T-helper 9 cell (primary cell): ENCODE measurements around the gene ADAM33.

Experiments
- DNase-seq: peaks from one replicate; pipeline ENCODE4 v3.0.0-alpha.2; 2020
- total RNA-seq, 2 donors: gene quantifications; one replicate each; lab custom pipeline; 2026; lab: John Stamatoyannopoulos, UW

The ADAM33 gene, protein sequence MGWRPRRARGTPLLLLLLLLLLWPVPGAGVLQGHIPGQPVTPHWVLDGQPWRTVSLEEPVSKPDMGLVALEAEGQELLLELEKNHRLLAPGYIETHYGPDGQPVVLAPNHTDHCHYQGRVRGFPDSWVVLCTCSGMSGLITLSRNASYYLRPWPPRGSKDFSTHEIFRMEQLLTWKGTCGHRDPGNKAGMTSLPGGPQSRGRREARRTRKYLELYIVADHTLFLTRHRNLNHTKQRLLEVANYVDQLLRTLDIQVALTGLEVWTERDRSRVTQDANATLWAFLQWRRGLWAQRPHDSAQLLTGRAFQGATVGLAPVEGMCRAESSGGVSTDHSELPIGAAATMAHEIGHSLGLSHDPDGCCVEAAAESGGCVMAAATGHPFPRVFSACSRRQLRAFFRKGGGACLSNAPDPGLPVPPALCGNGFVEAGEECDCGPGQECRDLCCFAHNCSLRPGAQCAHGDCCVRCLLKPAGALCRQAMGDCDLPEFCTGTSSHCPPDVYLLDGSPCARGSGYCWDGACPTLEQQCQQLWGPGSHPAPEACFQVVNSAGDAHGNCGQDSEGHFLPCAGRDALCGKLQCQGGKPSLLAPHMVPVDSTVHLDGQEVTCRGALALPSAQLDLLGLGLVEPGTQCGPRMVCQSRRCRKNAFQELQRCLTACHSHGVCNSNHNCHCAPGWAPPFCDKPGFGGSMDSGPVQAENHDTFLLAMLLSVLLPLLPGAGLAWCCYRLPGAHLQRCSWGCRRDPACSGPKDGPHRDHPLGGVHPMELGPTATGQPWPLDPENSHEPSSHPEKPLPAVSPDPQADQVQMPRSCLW
- total RNA-seq, result 0 to 0.07 reads per million in 2 donors

- no peak for DNase-seq
Measured at GRCh38 chr20:3681931-3682781, at the start of gene ADAM33. Gene ADAM33, minus strand, starts transcription at chr20:3682010. Its CDS starts 6 bp downstream, at chr20:3682004.

DNA sequence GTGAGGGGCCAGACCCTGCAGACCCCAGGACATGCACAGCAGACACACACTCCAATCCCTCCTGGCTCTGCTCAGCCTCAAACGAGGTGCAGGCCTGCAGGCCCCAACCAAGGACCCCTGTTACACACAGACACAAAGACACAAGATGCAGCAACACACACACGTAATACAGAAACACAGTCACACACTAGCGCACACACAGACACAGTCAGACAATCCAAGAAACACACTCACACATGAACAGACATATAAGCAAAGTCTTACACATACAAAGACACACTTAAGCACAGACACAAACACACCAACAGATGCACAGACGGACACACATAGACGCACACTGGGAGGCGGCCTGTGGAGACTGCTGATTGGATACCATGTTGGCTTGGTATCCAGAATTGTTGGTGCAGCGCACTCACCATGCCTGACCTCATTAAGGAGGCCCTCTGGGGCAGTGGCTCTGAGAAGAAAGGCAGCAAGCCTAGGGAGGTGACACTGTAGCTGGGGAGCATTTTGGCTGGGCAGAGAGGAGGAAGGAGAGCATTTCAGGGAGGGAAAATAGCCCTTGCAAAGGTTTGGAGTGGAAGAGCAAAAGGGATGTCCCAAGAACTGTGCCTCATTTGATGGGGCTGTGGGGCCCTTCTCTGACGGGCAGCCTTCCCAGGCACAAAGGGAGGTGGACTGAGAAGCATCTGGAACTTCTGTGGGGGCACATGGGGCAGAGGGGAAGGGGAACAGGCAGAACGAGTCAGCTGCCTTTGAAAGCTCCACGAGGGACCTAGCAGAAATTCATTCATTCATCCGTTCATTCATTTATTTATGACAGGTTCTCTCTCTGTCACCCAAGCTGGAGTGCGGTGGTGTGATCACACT is 49.2 kb upstream of the ADAM33 start:
- no peak for DNase-seq

DNA sequence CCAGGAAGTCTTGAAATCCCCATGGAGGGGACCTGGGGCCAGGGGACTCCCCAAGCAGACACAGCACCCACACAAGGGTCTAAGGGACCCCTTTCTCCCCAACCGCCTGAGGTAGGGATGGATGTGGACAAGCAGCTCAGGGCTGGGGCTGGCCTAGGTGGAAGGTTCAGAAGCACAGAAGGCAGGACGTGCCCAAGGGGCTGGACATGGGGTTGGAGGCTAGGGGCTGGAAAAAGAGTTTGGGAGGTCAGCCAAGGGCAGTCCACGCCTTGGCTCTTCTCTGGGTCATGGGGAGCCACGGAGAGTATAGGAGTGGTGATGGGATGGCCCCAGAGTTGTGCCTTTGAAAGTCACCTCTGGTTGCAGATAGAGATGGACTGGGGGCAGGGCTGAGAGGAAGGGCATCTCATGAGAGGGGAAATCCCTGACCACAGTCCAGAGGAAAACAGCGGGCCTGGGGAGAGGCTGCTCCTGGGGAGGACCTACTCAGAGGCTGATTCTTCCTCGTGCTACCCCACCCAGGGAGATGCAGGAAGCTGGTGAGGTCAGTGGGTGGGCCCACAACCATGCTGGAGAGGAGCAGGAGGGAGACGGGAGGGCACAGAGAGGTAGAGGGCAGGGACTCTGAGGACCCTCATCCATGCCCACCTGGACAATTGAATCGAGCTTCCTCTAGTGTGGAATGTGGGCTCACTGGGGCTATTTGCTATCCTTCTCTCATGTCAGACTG is 48.2 kb upstream of the ADAM33 start:
- no peak for DNase-seq

- no peak for DNase-seq
Measured at GRCh38 chr20:3729378-3729777, 47.6 kb upstream of the ADAM33 start.

- DNase-seq, result no peak
Measured at GRCh38 chr20:3728876-3729275, 47.1 kb upstream of the ADAM33 start.

DNA sequence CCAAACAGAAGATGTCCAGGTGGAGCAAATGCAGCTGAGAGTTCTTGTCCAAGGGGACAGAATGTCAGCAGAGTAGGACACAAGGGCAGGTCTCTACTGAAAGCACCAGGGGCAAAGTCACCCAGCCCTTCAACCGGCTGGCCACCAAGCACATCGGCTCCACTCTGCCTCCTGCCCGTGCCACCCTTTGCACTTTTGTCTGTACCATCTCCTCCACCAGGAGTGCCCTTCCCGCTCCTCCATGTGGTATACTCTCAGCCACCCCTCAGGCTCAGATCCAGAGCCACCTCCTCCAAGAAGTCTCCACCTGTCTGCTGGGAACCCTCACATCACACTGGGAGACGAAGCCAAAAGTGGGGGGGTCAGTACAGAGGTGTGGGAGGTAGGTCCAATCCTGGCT is 46.5 kb upstream of the ADAM33 start:
- DNase-seq, result no peak

GRCh38 chr20:3727401-3728021 is 45.7 kb upstream of the ADAM33 start:
- DNase-seq, result no peak

DNA sequence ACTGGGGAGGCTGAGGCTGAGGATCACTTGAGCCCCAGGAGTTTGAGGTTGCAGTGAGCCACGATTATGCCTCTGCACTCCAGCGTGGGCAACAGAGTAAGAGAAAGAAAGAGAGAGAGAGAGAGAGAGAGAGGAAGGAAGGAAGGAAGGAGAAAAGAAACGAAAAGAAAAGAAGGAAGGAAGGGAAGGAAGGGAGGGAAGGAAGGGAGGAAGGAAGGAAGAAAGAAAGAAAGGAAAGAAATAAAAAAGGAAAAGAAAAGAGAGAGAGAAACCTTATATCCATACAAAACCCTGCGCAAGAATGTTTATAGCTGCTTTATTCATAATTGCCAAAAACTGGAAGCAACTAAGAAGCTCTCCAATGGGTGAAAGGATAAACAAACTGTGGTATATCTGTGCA is 42.5 kb upstream of the ADAM33 start:
- DNase-seq, result no peak

- no peak for DNase-seq
Measured at GRCh38 chr20:3723284-3723683, 41.5 kb upstream of the ADAM33 start.

DNA sequence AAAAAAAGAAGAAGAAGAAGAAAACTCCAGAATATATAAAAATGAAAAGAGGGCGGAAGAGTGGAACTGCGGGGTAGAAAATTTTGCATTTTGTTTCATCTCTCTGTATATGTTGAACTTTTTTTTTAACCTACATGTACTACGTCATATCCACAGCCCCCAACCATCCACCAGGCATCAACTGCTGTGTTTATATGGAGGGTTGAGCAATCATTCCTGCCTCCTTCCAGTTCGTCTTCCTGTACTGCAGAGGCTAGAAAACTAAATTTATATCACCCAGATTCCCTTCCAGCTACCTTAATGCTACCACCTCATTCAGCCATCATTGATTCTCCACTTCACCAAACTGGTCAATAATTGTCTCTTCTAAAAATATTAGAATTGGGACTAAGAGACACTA is 40.1 kb upstream of the ADAM33 start:
- DNase-seq, result no peak

GRCh38 chr20:3720626-3721025 is 38.8 kb upstream of the ADAM33 start:
- DNase-seq, result no peak

DNA sequence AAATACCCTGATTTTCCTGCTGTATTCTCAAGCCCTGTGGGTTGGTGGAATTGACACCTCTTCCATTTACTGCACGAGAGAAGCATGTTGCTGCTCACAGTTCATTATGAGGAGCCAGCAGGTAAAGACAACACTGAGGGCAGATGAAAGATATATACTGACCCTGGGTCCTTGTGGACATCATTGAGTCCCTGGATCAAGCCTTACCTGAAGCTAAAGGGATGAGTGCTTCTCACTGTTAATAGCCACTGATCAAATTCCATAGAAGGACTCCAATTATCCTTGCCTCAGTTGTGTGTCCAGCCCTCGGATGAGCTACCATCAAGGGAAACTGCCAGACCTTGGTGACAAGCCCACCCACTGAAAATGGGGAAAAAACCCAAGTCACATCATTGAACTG is 38.3 kb upstream of the ADAM33 start:
- no peak for DNase-seq

GRCh38 chr20:3719046-3719445 is 37.2 kb upstream of the ADAM33 start:
- DNase-seq, result no peak

DNA sequence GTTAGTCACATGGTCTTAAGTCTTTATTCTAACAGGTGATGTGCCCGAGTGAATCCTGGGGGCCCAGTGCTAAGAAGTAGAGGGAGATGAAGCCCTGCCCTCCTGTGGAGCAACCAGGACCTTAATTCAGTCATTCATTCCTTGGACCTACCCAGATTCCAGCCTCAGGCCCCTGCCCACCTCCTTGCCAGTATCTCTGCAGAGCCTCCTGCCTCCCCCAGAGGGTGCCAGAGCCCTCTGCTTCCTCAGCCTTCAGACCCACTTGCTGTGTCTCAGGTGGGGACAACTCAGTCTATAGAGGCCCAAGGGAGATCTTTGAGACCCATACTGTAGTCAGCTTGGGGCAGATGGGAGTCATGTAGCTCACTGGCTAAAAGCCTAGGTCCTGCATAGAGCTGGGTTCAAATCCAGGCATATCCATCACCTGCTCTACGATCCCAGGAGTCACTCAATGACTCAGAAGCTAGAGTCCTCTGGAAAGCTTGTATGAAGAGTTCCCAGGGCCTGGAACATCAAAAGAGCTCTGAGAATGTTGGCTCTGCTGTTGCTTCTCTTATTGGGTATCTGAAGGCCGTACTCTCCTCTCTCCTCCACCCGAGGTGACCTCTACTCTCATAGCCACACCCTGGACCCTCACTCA is 34.5 kb upstream of the ADAM33 start:
- no peak for DNase-seq

GRCh38 chr20:3714092-3714491 is 32.3 kb upstream of the ADAM33 start:
- no peak for DNase-seq

DNA sequence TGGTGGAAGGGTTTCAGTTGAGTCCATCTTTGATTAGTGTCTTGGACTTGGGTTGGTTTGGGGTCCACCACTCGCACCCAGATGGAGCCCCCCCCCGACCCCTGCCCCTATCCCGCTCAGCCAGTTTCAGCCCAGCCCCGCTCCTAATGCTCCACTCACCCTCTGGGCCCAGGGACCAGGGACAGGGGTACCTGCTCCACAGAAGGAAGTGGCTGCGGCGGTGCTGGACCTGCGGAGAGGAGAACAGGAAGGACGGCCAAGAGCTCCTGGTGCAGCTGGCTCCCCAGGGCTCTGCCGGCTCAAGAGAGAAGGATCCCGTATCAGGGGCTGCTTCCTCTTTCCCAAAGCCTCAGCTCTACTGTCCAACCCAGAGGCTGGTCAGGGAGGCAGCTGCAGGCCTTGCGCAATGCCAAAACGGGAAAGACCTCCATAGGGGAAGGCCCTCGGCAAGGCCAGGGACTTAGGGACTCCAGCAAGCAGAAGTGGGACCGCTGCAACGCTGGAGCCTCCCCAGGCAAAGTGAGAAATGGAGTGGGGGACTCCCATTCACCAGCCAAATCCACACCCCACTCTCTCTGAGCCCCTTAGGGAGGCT is 30.6 kb upstream of the ADAM33 start, which contains the start of gene SIGLEC1:
TSS of gene SIGLEC1 (minus strand) at position 322 of the 595 bp plus-strand sequence. CDS start 5,472 bp downstream, outside the sequence.
- no peak for DNase-seq

- no peak for DNase-seq
Measured at GRCh38 chr20:3711484-3711941, 29.7 kb upstream of the ADAM33 start.

GRCh38 chr20:3710703-3711483 is 29.1 kb upstream of the ADAM33 start:
- peak; percentile 82 for DNase-seq

DNA sequence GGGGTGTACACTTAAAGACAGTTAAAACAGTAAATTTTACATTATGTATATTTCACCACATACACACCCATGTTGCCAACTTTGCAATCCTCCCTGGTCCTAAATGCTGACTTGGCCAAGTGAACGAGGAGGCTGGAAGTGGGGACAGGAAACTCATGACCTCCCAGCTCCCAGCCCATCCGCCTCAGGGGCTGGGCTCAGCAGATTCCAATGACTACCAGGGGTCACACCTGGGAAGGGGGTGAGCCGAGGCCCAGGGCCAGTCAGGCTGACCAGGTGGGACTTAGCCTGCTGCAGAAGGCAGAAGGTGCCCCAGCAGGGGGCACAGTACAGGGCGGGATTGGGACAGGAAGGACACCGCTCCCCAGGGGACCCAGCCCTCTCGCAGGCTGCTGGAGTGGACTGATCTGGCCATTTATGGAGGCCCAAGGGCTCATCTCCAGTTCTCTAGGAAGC is 28.2 kb upstream of the ADAM33 start:
- DNase-seq, result no peak
